H1 (cell line): ENCODE results near the gene MEIOSIN. TPM values are rescaled to one million over a fixed set of nuclear protein-coding genes. Genes with fewer than 3 reads are reported as not detected.

Experiments used
- CTCF ChIA-PET: fragments of 300-600 bp; sonication (Branson Sonifier 250); formaldehyde crosslinking; loops from one replicate; lab custom pipeline; 2021; ENCODE audit not compliant: partially characterized antibody; lab: Charles Lee
- POLR2A ChIA-PET: fragments of 300-600 bp; sonication (Branson Sonifier 250); formaldehyde crosslinking; loops from one replicate; lab custom pipeline; 2021; ENCODE audit warnings: inconsistent platforms; ENCODE audit not compliant: partially characterized antibody; lab: Charles Lee
- DNase-seq, 2 experiments: peaks; one replicate each; pipeline versions ENCODE4 v3.0.0 to v3.0.0-alpha.2; 2010 to 2022; ENCODE audit warnings: low spot score in 2 of 2, low read depth in 1 of 2, mixed read lengths in 1 of 2
- FAIRE-seq: peaks from 2 replicates; lab custom pipeline; 2011; peaks lifted over from hg19 to GRCh38; lab: Jason Lieb, UNC
- H2AFZ ChIP-seq: 2 replicates; pipeline ENCODE4 v1.8.1; 2012; ENCODE audit warnings: low read length, inconsistent platforms
- H2AK5ac ChIP-seq: 2 replicates; pipeline ENCODE4 v1.6.1; 2013; ENCODE audit warnings: low read depth, low read length
- H2BK120ac ChIP-seq: replicated peaks from 2 replicates; pipeline ENCODE3; 2013; ENCODE audit warnings: low read depth, low read length, inconsistent platforms
- H2BK12ac ChIP-seq: 2 replicates; pipeline ENCODE4 v1.6.1; 2013; ENCODE audit warnings: low read depth, low read length
- H2BK15ac ChIP-seq: 2 replicates; pipeline ENCODE4 v1.6.1; 2013; ENCODE audit warnings: low read length
- H2BK20ac ChIP-seq: 2 replicates; pipeline ENCODE4 v1.6.1; 2013; ENCODE audit warnings: low read length
- H2BK5ac ChIP-seq: 2 replicates; pipeline ENCODE4 v1.6.1; 2013; ENCODE audit warnings: low read depth, low read length
- H3K14ac ChIP-seq: 2 replicates; pipeline ENCODE4 v1.6.1; 2013; ENCODE audit warnings: inconsistent platforms; ENCODE audit not compliant: insufficient read length
- H3K18ac ChIP-seq: 2 replicates; pipeline ENCODE4 v1.6.1; 2013; ENCODE audit warnings: low read length; ENCODE audit errors: extremely low read depth
- H3K23ac ChIP-seq: 2 replicates; pipeline ENCODE4 v1.6.1; 2013; ENCODE audit warnings: inconsistent platforms; ENCODE audit not compliant: insufficient read length
- H3K23me2 ChIP-seq: 2 replicates; pipeline ENCODE4 v1.6.1; 2013; ENCODE audit warnings: low read depth, low read length
- H3K27ac ChIP-seq: 2 replicates; pipeline ENCODE4 v1.6.1; 2011; ENCODE audit warnings: low read depth, low read length, inconsistent platforms
- H3K27me3 ChIP-seq, 4 experiments: replicated peaks in 1 of 4; 1 replicate in 1 of 4; 2 replicates in 3 of 4; pipeline versions ENCODE4 v1.6.1 to v1.8.1; 2011 to 2013; ENCODE audit warnings: low read length in 3 of 4, mild to moderate bottlenecking in 3 of 4, inconsistent platforms in 2 of 4, mixed read lengths in 2 of 4, moderate library complexity in 1 of 4; ENCODE audit not compliant: control insufficient read depth in 3 of 4, insufficient read depth in 3 of 4; ENCODE audit errors: extremely low read depth in 1 of 4
- H3K36me3 ChIP-seq, 4 experiments: 2 replicates each; pipeline versions ENCODE4 v1.6.1 to v1.8.1; 2011 to 2013; ENCODE audit warnings: mild to moderate bottlenecking in 4 of 4, low read length in 3 of 4, moderate library complexity in 2 of 4, control low read depth in 1 of 4, inconsistent platforms in 1 of 4; ENCODE audit not compliant: insufficient read depth in 4 of 4, control insufficient read depth in 2 of 4
- H3K4ac ChIP-seq: replicated peaks from 2 replicates; pipeline ENCODE3; 2013; ENCODE audit warnings: low read length, low read depth, mixed read lengths, inconsistent platforms; ENCODE audit not compliant: insufficient read length
- H3K4me1 ChIP-seq, 4 experiments: replicated peaks in 1 of 4; 1 replicate in 1 of 4; 2 replicates in 3 of 4; pipeline versions ENCODE4 v1.6.1 to v1.8.1; 2011 to 2013; ENCODE audit warnings: low read length in 3 of 4, inconsistent platforms in 2 of 4, mixed read lengths in 1 of 4; ENCODE audit not compliant: insufficient read depth in 4 of 4, control insufficient read depth in 3 of 4
- H3K4me2 ChIP-seq, 2 experiments: 2 replicates each; pipeline versions ENCODE4 v1.6.1 to v1.8.1; 2011 to 2013; ENCODE audit warnings: low read depth in 2 of 2, low read length in 2 of 2, control low read depth in 1 of 2, inconsistent platforms in 1 of 2, mild to moderate bottlenecking in 1 of 2; ENCODE audit not compliant: insufficient read depth in 1 of 2
- H3K4me3 ChIP-seq, 4 experiments: fragments of 200-600, 300-600 bp in 1 of 4; sonication (generic), shearing (Covaris generic), sonication (Bioruptor Twin) in 1 of 4; 2 replicates each; pipeline versions ENCODE4 v1.5.1 to v1.8.1; 2011 to 2016; ENCODE audit warnings: low read length in 4 of 4, low read depth in 3 of 4, control low read depth in 2 of 4, inconsistent platforms in 2 of 4, mild to moderate bottlenecking in 2 of 4, mixed read lengths in 1 of 4, moderate library complexity in 1 of 4; ENCODE audit not compliant: insufficient read depth in 2 of 4; ENCODE audit errors: extremely low read depth in 1 of 4
- H3K56ac ChIP-seq: replicated peaks from 2 replicates; pipeline ENCODE3; 2013; ENCODE audit warnings: low read depth, mild to moderate bottlenecking, mixed read lengths, low read length, inconsistent platforms; ENCODE audit not compliant: insufficient read length
- H3K79me1 ChIP-seq: 2 replicates; pipeline ENCODE4 v1.6.1; 2013; ENCODE audit warnings: low read depth, low read length, control low read depth
- H3K79me2 ChIP-seq, 2 experiments: 2 replicates each; pipeline versions ENCODE4 v1.6.1 to v1.8.1; 2012 to 2013; ENCODE audit warnings: low read length in 2 of 2, mild to moderate bottlenecking in 2 of 2, inconsistent platforms in 1 of 2; ENCODE audit not compliant: insufficient read depth in 2 of 2, control insufficient read depth in 1 of 2
- H3K9ac ChIP-seq, 4 experiments: replicated peaks in 1 of 4; 1 replicate in 1 of 4; 2 replicates in 3 of 4; pipeline versions ENCODE4 v1.6.1 to v1.8.1; 2011 to 2013; ENCODE audit warnings: low read depth in 3 of 4, low read length in 3 of 4, control low read depth in 2 of 4, mild to moderate bottlenecking in 2 of 4, moderate library complexity in 2 of 4, inconsistent platforms in 1 of 4; ENCODE audit errors: extremely low read depth in 1 of 4
- H3K9me3 ChIP-seq, 2 experiments: 2 replicates each; pipeline versions ENCODE4 v1.6.1 to v1.8.1; 2012 to 2013; ENCODE audit warnings: mild to moderate bottlenecking in 2 of 2, moderate library complexity in 2 of 2, control low read depth in 1 of 2, inconsistent platforms in 1 of 2, low read depth in 1 of 2, low read length in 1 of 2, mixed read lengths in 1 of 2; ENCODE audit not compliant: insufficient read depth in 2 of 2
- H4K20me1 ChIP-seq, 2 experiments: replicated peaks in 1 of 2; 2 replicates each; pipeline versions ENCODE3 to v1.8.1; 2011 to 2013; ENCODE audit warnings: inconsistent platforms in 2 of 2, low read length in 2 of 2, mild to moderate bottlenecking in 1 of 2; ENCODE audit not compliant: insufficient read depth in 2 of 2, control insufficient read depth in 1 of 2
- H4K5ac ChIP-seq: 2 replicates; pipeline ENCODE4 v1.6.1; 2013; ENCODE audit warnings: low read length, low read depth, mixed read lengths, inconsistent platforms; ENCODE audit not compliant: insufficient read length
- H4K8ac ChIP-seq: 2 replicates; pipeline ENCODE4 v1.8.0; 2013; ENCODE audit warnings: mild to moderate bottlenecking, moderate library complexity, low read length, inconsistent platforms; ENCODE audit not compliant: insufficient read depth; ENCODE audit errors: extremely low read depth
- H4K91ac ChIP-seq: replicated peaks from 2 replicates; pipeline ENCODE3; 2013; ENCODE audit warnings: low read length, mixed read lengths, inconsistent platforms; ENCODE audit not compliant: insufficient read length
- ATF2 ChIP-seq: IDR thresholded peaks from 2 replicates; pipeline ENCODE4 v1.6.1; 2012; ENCODE audit warnings: low read length, inconsistent platforms
- BACH1 ChIP-seq: IDR thresholded peaks from 2 replicates; pipeline ENCODE4 v1.6.1; 2012; ENCODE audit warnings: low read length, improper control_type of control experiment
- CBX5 ChIP-seq: fragments of 300-800, 300-1000 bp; sonication (generic); IDR thresholded peaks from 2 replicates; pipeline ENCODE4 v1.7.1; 2016; ENCODE audit warnings: antibody characterized with exemption, low read length, low read depth
- CHD2 ChIP-seq: IDR thresholded peaks from 2 replicates; pipeline ENCODE4 v1.6.1; 2012; ENCODE audit warnings: low read length, improper control_type of control experiment
- CREB1 ChIP-seq: IDR thresholded peaks from 2 replicates; pipeline ENCODE4 v1.6.1; 2012; ENCODE audit warnings: inconsistent platforms
- EP300 ChIP-seq, 2 experiments: IDR thresholded peaks; 1 replicate in 1 of 2; 2 replicates in 1 of 2; pipeline ENCODE4 v1.6.1; 2011 to 2012; ENCODE audit warnings: low read depth in 2 of 2, low read length in 2 of 2, mild to moderate bottlenecking in 2 of 2, borderline replicate concordance in 1 of 2, inconsistent platforms in 1 of 2, moderate library complexity in 1 of 2
- FOSL1 ChIP-seq: IDR thresholded peaks from 2 replicates; pipeline ENCODE4 v1.6.1; 2011; ENCODE audit warnings: mild to moderate bottlenecking, low read depth, low read length, moderate library complexity; ENCODE audit not compliant: insufficient read depth
- MAX ChIP-seq: IDR thresholded peaks from 2 replicates; pipeline ENCODE4 v1.6.1; 2012; ENCODE audit warnings: inconsistent platforms
- NANOG ChIP-seq: IDR thresholded peaks from 2 replicates; pipeline ENCODE4 v1.6.1; 2011; ENCODE audit warnings: low read length, low read depth, mild to moderate bottlenecking, inconsistent platforms; ENCODE audit not compliant: insufficient read depth, poor library complexity, severe bottlenecking
- POU5F1 ChIP-seq: IDR thresholded peaks from 2 replicates; pipeline ENCODE4 v1.6.1; 2011; ENCODE audit warnings: low read depth, mild to moderate bottlenecking, low read length, moderate library complexity
- SP1 ChIP-seq: IDR thresholded peaks from 2 replicates; pipeline ENCODE4 v1.6.1; 2011; ENCODE audit warnings: low read depth, low read length
- SRF ChIP-seq: IDR thresholded peaks from 2 replicates; pipeline ENCODE4 v1.6.1; 2011; ENCODE audit warnings: mild to moderate bottlenecking, low read depth, low read length, moderate library complexity
- WGBS, 2 experiments: shearing (Covaris generic) in 1 of 2; methylation state at CpG; one replicate each; pipeline versions ENCODE4 v1.1.6 to v1.1.7; 2013 to 2015; ENCODE audit warnings: low lambda C conversion rate in 2 of 2, mixed read lengths in 2 of 2, inconsistent platforms in 1 of 2, low coverage in 1 of 2, missing lambda C conversion rate in 1 of 2; ENCODE audit not compliant: insufficient replicate concordance in 2 of 2, insufficient coverage in 1 of 2, insufficient read length in 1 of 2; ENCODE audit errors: extremely low coverage in 1 of 2, missing lambda C conversion rate in 1 of 2; 5-methylcytosine and 5-hydroxymethylcytosine counted together
- polyA plus RNA-seq, 7 experiments: library from polyadenylated mRNA; depleted of rRNA in 3 of 7; stranded (reverse) in 5 of 7; unstranded in 2 of 7; fragments of >200 nt in 5 of 7; fragments of 200-250 nt in 2 of 7; gene quantifications; 1 replicate in 5 of 7; 2 replicates in 1 of 7; 4 replicates in 1 of 7; pipeline versions ENCODE4 v1.2.1 to v1.2.3, GENCODE V29; 2011 to 2013; ENCODE audit warnings: missing spikeins in 2 of 7, mixed read lengths in 2 of 7
- total RNA-seq: library from RNA; stranded (reverse); fragmentation: NEBNext Ultra II Directional; extraction: Animal tissue kit (Norgen Biotek cat#: 25700); gene quantifications from 2 replicates; pipeline ENCODE4 v1.2.1, GENCODE V29; 2021

Gene MEIOSIN
- total and polyA plus RNA-seq, 2 of the 8 experiments (the other 6 are each of a cell fraction or from before 2014, with no cell fraction given): 0.11 TPM; not detected in 1

GRCh38 chr19:45752639-45753038 is 19.4 kb downstream of the MEIOSIN start:
- Histone ChIP-seq H4K8ac (no peak overlapping the region), H3K27ac (no peak overlapping the region), H3K23ac (no peak overlapping the region), H3K18ac (no peak overlapping the region), H2BK20ac (no peak overlapping the region), H2BK5ac (no peak overlapping the region), H2BK12ac (no peak overlapping the region), H4K20me1 (no peaks in the 10 kb centered on the region), H2BK15ac (no peak overlapping the region), H3K4ac (no peak overlapping the region), H2AFZ (no peak overlapping the region), H3K4me1 (peaks cover 0 to 6% (median 0%) of the 10 kb centered on the region in 4 experiments; a peak in 1 of 7 replicates), H3K9ac (no peak overlapping the region), H3K79me1 (no peaks in the 10 kb centered on the region), H3K23me2 (peaks cover 2% of the 10 kb centered on the region; the same call in 1 of the 2 replicates), H3K4me3 (no peak overlapping the region), H3K56ac (no peak overlapping the region), H4K91ac (no peak overlapping the region), H3K36me3 (no peaks in the 10 kb centered on the region), H3K9me3 (no peaks in the 10 kb centered on the region), H3K14ac (no peak overlapping the region), H4K5ac (no peak overlapping the region), H2BK120ac (no peak overlapping the region), H3K79me2 (no peaks in the 10 kb centered on the region), H3K27me3 (no peaks in the 10 kb centered on the region), H2AK5ac (no peak overlapping the region), H3K4me2 (no peak overlapping the region)
- CTCF ChIA-PET: interaction anchor here (0.6 to 3.0 kb wide), 13 partner anchors 9 to 1239 kb away, joined by 3 to 16 read pairs (median 5); partner anchors contain the start of gene DMWD
- POLR2A ChIA-PET: interaction anchor here (0.5 to 12.9 kb wide), 6 partner anchors 9 to 521 kb away, joined by 3 to 153 read pairs (median 4); partner anchors contain the start of gene SIX5
- WGBS, 2 experiments: 95% methylated on average over 11 of the region's 12 CpGs; no CpG with 5 or more reads in 1 of the 2 experiments
- DNase-seq (no peak), FAIRE-seq (no peak)
- no peak for TF ChIP-seq MAX
- no peak for TF ChIP-seq FOSL1
- no peak for TF ChIP-seq EP300 (IDR thresholded peaks at IDR 0.05; ENCODE audit: borderline replicate concordance in 1 of 2, low read depth in 2 of 2, low read length in 2 of 2)
- TF ChIP-seq SP1: no peak
- TF ChIP-seq ATF2: no peak
- no peak for TF ChIP-seq SRF
- no peak for TF ChIP-seq POU5F1
- TF ChIP-seq CREB1: no peak
- TF ChIP-seq CBX5: no peak
- no peak for TF ChIP-seq BACH1
- no peak for TF ChIP-seq CHD2
- TF ChIP-seq NANOG: no peak
